Esophagus muscularis mucosa (tissue), 4 donors: ENCODE results near the gene FAM120B. TPM values are rescaled to one million over a fixed set of nuclear protein-coding genes. Genes with fewer than 3 reads are reported as not detected.

ENCODE experiments used
- DNase-seq: peaks from one replicate; pipeline ENCODE4 v3.0.0-alpha.2; 2017; ENCODE audit errors: extremely low spot score
- H3K27ac ChIP-seq, 4 donors: fragments of 200-600 bp; sonication (generic); replicated peaks in 1 of 4; 1 replicate in 3 of 4; 2 replicates in 1 of 4; pipeline ENCODE4 v1.5.1; 2016 to 2019; ENCODE audit warnings: mild to moderate bottlenecking in 1 of 4
- H3K27me3 ChIP-seq, 4 donors: fragments of 200-600 bp; sonication (generic); one replicate each; pipeline versions ENCODE4 v1.5.1 to v1.6.0; 2016 to 2019
- H3K36me3 ChIP-seq, 4 donors: fragments of 200-600 bp; sonication (generic); one replicate each; pipeline ENCODE4 v1.5.1; 2016 to 2019
- H3K4me1 ChIP-seq, 4 donors: fragments of 200-600 bp; sonication (generic); one replicate each; pipeline ENCODE4 v1.5.1; 2016 to 2019
- H3K4me3 ChIP-seq, 4 donors: fragments of 200-600 bp; sonication (generic); 1 replicate in 2 of 4; 2 replicates in 2 of 4; pipeline ENCODE4 v1.5.1; 2016 to 2019; ENCODE audit warnings: mild to moderate bottlenecking in 4 of 4, moderate library complexity in 1 of 4
- H3K9me3 ChIP-seq, 4 donors: fragments of 200-600 bp; sonication (generic); 1 replicate in 3 of 4; 2 replicates in 1 of 4; pipeline ENCODE4 v1.5.1; 2016 to 2019
- EP300 ChIP-seq: sonication (generic); formaldehyde crosslinking; IDR thresholded peaks from one replicate; pipeline ENCODE4 v1.6.1; 2017; ENCODE audit warnings: antibody characterized with exemption
- POLR2A ChIP-seq: fragments of 450-650 bp; IDR thresholded peaks from one replicate; pipeline ENCODE4 v1.6.1; 2017; ENCODE audit warnings: antibody characterized with exemption, moderate library complexity, mild to moderate bottlenecking, low read depth
- POLR2AphosphoS5 ChIP-seq, 2 donors: sonication (generic); formaldehyde crosslinking; IDR thresholded peaks; one replicate each; pipeline ENCODE4 v1.6.1; 2017; ENCODE audit warnings: antibody characterized with exemption in 2 of 2
- WGBS: methylation state at CpG from one replicate; pipeline ENCODE4 v1.1.5; 2018; 5-methylcytosine and 5-hydroxymethylcytosine counted together
- intact Hi-C: fragments of 100-400 bp; cut with DNase I; formaldehyde crosslinking; loops from one replicate; pipeline ENCODE4 v1.15.1; 2023
- total RNA-seq, 4 donors: library from RNA; depleted of rRNA; stranded (reverse); fragments of >200 nt; gene quantifications; one replicate each; pipeline versions ENCODE4 v1.1.0 to v1.2.1, GENCODE V29; 2016
- TF ChIP-seq, protein P1 (sequence below), 3 experiments: fragments of 200-600 bp in 2 of 3; fragments of 450-650 bp in 1 of 3; sonication (generic) in 2 of 3; IDR thresholded peaks; one replicate each; pipeline ENCODE4 v1.5.1; 2017 to 2019; ENCODE audit warnings: antibody characterized with exemption in 3 of 3, mild to moderate bottlenecking in 2 of 3, moderate library complexity in 1 of 3

Gene FAM120B
- total RNA-seq, 4 donors from 2014 or later: 28.1 to 49.0 (median 33.7) TPM

DNA sequence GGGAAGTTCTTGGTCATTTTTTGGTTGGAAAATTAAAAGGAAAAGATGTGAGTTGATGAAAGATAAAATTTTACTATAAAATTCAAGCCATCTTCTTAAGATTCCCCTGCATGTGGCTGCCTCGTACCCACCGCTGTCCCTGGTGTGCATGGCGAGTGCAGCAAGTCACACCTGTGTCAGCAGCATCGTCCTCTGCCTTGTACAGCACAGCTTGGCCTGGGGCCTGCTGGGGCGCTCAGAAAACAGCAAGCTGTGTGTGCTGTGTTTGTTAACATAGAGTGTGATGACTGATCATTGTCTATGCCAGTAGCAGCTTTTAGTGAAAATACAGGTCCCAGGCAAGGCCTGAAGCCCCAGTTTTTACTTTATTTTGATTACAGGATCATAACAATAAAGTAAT, 56.7 kb downstream of the FAM120B start:
- H3K9me3 ChIP-seq: no peaks in the 10 kb centered on the region
- peaks cover 20 to 91% (median 52%) of the 10 kb centered on the region in 4 donors for H3K36me3 ChIP-seq
- WGBS: 96% methylated on average over 5 of the region's 5 CpGs
- peaks cover 1 to 13% (median 7%) of the 10 kb centered on the region in 4 donors for H3K4me1 ChIP-seq
- H3K27ac ChIP-seq: no peak overlapping the region
- no peak for DNase-seq
- no peak overlapping the region for H3K4me3 ChIP-seq
- no peak for TF ChIP-seq POLR2AphosphoS5 (IDR thresholded peaks at IDR 0.05)
- no peak for TF ChIP-seq POLR2A
- TF ChIP-seq EP300: no peak
- H3K27me3 ChIP-seq: no peaks in the 10 kb centered on the region
- intact Hi-C loops: no loop called here

DNA sequence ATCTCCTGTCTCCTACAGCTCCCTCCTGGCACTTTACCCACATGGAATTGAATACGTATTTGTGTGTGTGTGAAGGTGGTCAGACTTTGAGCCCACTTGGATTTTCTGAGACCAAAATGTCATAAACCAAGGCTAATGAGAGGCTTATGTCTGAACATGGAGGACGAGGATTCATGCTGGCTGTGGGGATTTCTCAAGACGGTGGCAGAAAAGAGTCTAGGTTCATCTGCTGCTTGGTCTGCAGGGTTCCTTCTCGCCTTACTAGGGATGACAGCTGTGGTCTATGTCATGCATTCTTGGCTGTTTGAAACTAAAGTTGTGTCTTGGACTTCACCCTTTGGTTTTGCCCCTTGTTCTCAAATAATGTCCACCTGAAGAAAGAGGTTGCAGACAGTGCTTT, 58.6 kb downstream of the FAM120B start:
- peaks cover 0 to 13% (median 2%) of the 10 kb centered on the region in 4 donors for H3K4me1 ChIP-seq
- 97% methylated on average over 4 of the region's 4 CpGs for WGBS
- intact Hi-C loops: no loop called here

DNA sequence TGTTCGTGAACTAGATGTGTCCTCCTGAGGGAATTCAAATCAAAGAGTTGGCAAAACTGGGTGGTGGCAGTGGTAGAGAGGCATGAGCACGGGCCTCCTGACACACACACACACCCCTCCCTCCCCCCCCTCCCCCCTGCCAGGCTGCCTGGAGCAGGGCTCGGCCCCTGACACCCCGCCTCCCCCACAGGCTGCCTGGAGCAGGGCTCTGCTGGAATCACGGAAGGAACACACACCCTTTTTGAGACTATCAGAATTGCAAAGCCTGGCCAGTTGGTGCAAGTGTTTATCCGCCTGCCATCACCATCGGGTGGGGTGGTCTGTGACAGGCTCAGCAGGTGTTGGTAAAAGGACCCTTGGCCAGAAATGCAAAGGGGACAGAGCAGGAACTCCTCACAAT, 59.0 kb downstream of the FAM120B start:
- Histone ChIP-seq H3K4me3 (no peak overlapping the region), H3K4me1 (peaks cover 0 to 13% (median 0%) of the 10 kb centered on the region in 4 donors), H3K27ac (no peak overlapping the region), H3K9me3 (no peaks in the 10 kb centered on the region), H3K27me3 (no peaks in the 10 kb centered on the region), H3K36me3 (peaks cover 10 to 85% (median 40%) of the 10 kb centered on the region in 4 donors)
- TF ChIP-seq POLR2AphosphoS5 (IDR thresholded peaks at IDR 0.05) (no peak), EP300 (no peak), POLR2A (no peak)
- TF ChIP-seq, protein P1, sequence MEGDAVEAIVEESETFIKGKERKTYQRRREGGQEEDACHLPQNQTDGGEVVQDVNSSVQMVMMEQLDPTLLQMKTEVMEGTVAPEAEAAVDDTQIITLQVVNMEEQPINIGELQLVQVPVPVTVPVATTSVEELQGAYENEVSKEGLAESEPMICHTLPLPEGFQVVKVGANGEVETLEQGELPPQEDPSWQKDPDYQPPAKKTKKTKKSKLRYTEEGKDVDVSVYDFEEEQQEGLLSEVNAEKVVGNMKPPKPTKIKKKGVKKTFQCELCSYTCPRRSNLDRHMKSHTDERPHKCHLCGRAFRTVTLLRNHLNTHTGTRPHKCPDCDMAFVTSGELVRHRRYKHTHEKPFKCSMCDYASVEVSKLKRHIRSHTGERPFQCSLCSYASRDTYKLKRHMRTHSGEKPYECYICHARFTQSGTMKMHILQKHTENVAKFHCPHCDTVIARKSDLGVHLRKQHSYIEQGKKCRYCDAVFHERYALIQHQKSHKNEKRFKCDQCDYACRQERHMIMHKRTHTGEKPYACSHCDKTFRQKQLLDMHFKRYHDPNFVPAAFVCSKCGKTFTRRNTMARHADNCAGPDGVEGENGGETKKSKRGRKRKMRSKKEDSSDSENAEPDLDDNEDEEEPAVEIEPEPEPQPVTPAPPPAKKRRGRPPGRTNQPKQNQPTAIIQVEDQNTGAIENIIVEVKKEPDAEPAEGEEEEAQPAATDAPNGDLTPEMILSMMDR (IDR thresholded peaks at IDR 0.05): no peak
- intact Hi-C loops: no loop called here
- DNase-seq: no peak
- WGBS: 46% methylated on average over 5 of the region's 7 CpGs

More for the DNA sequence above, 58.6 kb downstream of the FAM120B start:
- TF ChIP-seq POLR2AphosphoS5 (IDR thresholded peaks at IDR 0.05) (no peak), POLR2A (no peak), EP300 (no peak)
- TF ChIP-seq, protein P1 (IDR thresholded peaks at IDR 0.05): no peak
- Histone ChIP-seq H3K9me3 (no peaks in the 10 kb centered on the region), H3K4me3 (no peak overlapping the region), H3K27me3 (no peaks in the 10 kb centered on the region), H3K27ac (no peak overlapping the region), H3K36me3 (peaks cover 11 to 85% (median 43%) of the 10 kb centered on the region in 4 donors)
- no peak for DNase-seq

DNA sequence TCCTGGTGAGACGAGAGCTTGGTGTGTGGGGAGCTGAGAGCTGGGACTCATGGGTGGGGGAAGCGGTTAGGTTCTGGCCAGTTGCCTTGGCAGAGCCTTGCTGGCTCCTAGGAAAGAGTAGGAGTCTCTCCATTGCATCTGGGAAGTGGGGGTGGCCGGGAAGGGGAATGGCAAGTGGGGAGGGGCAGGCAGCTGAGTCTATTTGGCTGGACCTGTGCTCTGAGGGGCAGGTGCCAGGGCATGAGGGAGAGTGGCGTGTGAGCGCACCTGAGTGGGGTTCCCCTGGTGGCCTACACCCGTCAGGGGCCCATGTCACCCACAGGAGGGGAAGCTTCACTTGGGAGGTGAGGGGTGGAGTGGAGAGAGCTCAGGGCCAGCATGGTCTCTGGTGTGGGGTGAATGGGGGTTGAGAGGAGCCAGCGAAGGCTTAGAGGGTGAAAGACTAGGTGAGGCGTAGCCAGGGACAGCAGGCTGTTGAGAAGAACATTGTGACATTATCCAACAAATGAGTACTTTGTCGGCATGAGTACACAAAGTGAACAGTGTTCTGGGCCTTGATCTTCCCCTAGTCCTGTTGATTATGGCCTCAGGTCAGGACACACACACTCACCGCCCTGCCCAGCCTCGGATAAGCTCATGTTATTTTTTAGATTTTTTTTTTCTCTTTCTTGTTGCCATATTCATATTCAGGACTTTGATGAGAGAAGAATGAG, 59.8 kb downstream of the FAM120B start:
- Histone ChIP-seq H3K4me1 (peaks cover 0 to 13% (median 0%) of the 10 kb centered on the region in 4 donors), H3K4me3 (no peak overlapping the region), H3K9me3 (no peaks in the 10 kb centered on the region), H3K36me3 (peaks cover 10 to 85% (median 39%) of the 10 kb centered on the region in 4 donors), H3K27me3 (no peaks in the 10 kb centered on the region), H3K27ac (no peak overlapping the region)
- WGBS: 91% methylated on average over 11 of the region's 11 CpGs
- TF ChIP-seq, protein P1 (IDR thresholded peaks at IDR 0.05): no peak
- no peak for TF ChIP-seq POLR2AphosphoS5 (IDR thresholded peaks at IDR 0.05)
- TF ChIP-seq POLR2A: no peak
- no peak for TF ChIP-seq EP300
- intact Hi-C loops: no loop called here
- DNase-seq: no peak

DNA sequence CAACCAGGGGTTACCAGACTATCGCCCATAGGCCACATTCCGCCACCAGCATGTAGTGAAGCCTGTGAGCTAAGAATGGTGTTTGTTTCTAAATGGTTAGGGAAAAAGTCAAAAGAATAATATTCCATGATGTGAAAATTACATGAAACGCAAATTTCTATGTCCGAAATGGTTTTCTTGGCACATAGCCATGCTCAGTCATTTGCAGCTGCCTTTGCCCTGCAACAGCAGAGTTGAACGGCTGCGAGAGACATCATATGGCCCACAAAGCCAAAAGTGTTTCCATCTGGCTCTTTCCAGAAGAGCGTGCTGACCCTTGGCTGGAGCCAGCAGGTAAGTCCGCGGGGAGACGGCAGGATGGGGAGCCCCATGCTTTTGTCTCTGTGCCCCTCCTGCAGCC, 60.7 kb downstream of the FAM120B start:
- Histone ChIP-seq H3K9me3 (no peaks in the 10 kb centered on the region), H3K27ac (no peak overlapping the region), H3K4me3 (no peak overlapping the region), H3K4me1 (peaks cover 0 to 13% (median 0%) of the 10 kb centered on the region in 4 donors), H3K27me3 (no peaks in the 10 kb centered on the region), H3K36me3 (peaks cover 10 to 81% (median 34%) of the 10 kb centered on the region in 4 donors)
- 74% methylated on average over 10 of the region's 10 CpGs for WGBS
- TF ChIP-seq POLR2A (no peak), POLR2AphosphoS5 (IDR thresholded peaks at IDR 0.05) (no peak), EP300 (no peak)
- TF ChIP-seq, protein P1 (IDR thresholded peaks at IDR 0.05): no peak
- no peak for DNase-seq
- intact Hi-C loops: no loop called here
